Colon (tissue), 2 donors: ENCODE results near the gene METRN.

ENCODE experiments used
- FAIRE-seq: peaks from 2 replicates; lab custom pipeline; 2012; peaks lifted over from hg19 to GRCh38; lab: Jason Lieb, UNC
- donor health status: control.
- donor health status: control.

The METRN gene

GRCh38 chr16:677316-678190 lies 37.4 kb upstream of the METRN start:
- no peak for FAIRE-seq

- no peak for FAIRE-seq
Measured at GRCh38 chr16:678209-678857, 36.6 kb upstream of the METRN start.

GRCh38 chr16:678858-679813 lies 35.8 kb upstream of the METRN start:
- no peak for FAIRE-seq

GRCh38 chr16:679814-680624 lies 34.9 kb upstream of the METRN start, which contains the start of gene STUB1:
Gene STUB1, plus strand, starts transcription at chr16:680410. Its CDS starts 116 bp downstream, at chr16:680526.
- no peak for FAIRE-seq

- no peak for FAIRE-seq
Measured at GRCh38 chr16:680625-680945, 34.3 kb upstream of the METRN start.

- no peak for FAIRE-seq
Measured at GRCh38 chr16:680967-681745, 33.8 kb upstream of the METRN start.

- no peak for FAIRE-seq
Measured at GRCh38 chr16:681746-682427, 33.0 kb upstream of the METRN start.

- FAIRE-seq, result no peak
Measured at GRCh38 chr16:682493-683395, 32.2 kb upstream of the METRN start.

GRCh38 chr16:683396-684070 lies 31.4 kb upstream of the METRN start:
- no peak for FAIRE-seq

- no peak for FAIRE-seq
Measured at GRCh38 chr16:684071-684794, 30.7 kb upstream of the METRN start, which contains the start of gene JMJD8. Gene JMJD8, minus strand, starts transcription at chr16:684334. Its CDS starts 15 bp downstream, at chr16:684319.

- FAIRE-seq, result no peak
Measured at GRCh38 chr16:684961-685696, 29.8 kb upstream of the METRN start.

GRCh38 chr16:685967-686366 lies 29.0 kb upstream of the METRN start:
- FAIRE-seq, result no peak

- no peak for FAIRE-seq
Measured at GRCh38 chr16:686459-687260, 28.3 kb upstream of the METRN start.

- no peak for FAIRE-seq
Measured at GRCh38 chr16:687499-687898, 27.4 kb upstream of the METRN start.

GRCh38 chr16:689175-689897 lies 25.6 kb upstream of the METRN start:
- no peak for FAIRE-seq
